ENCODE results near the gene PTOV1.

The PTOV1 gene

DNA sequence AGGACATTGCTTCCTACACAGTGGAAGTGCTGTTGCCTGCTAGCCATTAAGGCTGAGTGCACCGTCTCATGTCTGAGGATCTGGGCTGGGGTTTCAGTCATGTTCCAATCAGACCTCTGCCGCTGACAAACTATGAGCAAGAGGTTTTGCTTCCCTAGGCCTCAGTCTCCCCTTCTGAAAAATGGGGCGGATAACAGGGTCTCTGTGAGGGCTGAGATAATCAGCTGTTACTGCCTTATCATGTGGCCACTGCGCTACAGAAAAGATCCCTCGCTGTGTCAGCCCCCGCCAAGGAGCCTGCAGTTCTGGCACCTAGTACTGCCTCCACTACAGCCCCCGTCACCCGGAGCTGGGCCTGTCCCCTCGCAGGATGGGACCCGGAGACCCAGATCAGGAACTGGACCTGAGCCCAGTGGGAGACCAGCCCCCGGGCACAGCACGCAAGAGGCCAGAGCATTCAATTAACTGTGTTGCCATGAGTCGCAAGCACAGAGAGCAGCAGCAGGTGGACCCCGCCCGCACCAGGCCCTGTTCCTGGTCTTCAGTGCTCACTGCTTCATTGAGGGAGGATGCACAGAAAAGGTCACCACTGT lies 19.4 kb downstream of the PTOV1 start:
- Histone ChIP-seq H3K79me2 (ENCODE audit: control insufficient read depth, insufficient read depth, low read length, poor library complexity) (peaks cover 9% of the 10 kb centered on the region), H3K27me3 (ENCODE audit: insufficient read depth, low read length) (no peaks in the 10 kb centered on the region), H3K27ac (ENCODE audit: low read depth, low read length) (peak overlapping the region; percentile 89), H3K79me1 (ENCODE audit: low read length) (peaks cover 19% of the 10 kb centered on the region), H3K23ac (ENCODE audit: low read length) (no peak overlapping the region), H3K4ac (ENCODE audit: low read depth, low read length) (peak overlapping the region; percentile 72), H3K9ac (ENCODE audit: low read length) (peak overlapping the region; percentile 11), H2BK120ac (ENCODE audit: insufficient read depth, low read length, poor library complexity) (peak overlapping the region; percentile 22), H4K91ac (ENCODE audit: low read depth, low read length) (peak overlapping the region; percentile 86), H3K18ac (ENCODE audit: low read length) (peak overlapping the region; percentile 70), H4K12ac (ENCODE audit: low read depth, low read length) (peak overlapping the region; percentile 93), H2AK5ac (ENCODE audit: low read length) (peak overlapping the region; percentile 77), H3K4me1 (ENCODE audit: control insufficient read depth in 1 of 2, insufficient read depth in 2 of 2, low read length in 2 of 2) (peaks cover 18 to 25% of the 10 kb centered on the region in 2 experiments), H4K8ac (ENCODE audit: low read depth, low read length) (peak overlapping the region; percentile 80), H2BK12ac (ENCODE audit: low read length) (peak overlapping the region; percentile 21), H3K9me3 (ENCODE audit: insufficient read depth, low read depth, low read length) (no peaks in the 10 kb centered on the region), H3K36me3 (ENCODE audit: control insufficient read depth in 1 of 2, insufficient read depth in 2 of 2, low read length in 2 of 2) (peaks cover 32% of the 10 kb centered on the region in 2 experiments), H3K14ac (ENCODE audit: low read length) (peak overlapping the region; percentile 89), H3K4me2 (ENCODE audit: low read length) (peak overlapping the region; percentile 74), H2BK5ac (ENCODE audit: low read depth, low read length, poor library complexity) (peak overlapping the region; percentile 39), H2AFZ (ENCODE audit: insufficient read depth, low read length, poor library complexity) (peak overlapping the region; percentile 34), H3K4me3 (ENCODE audit: low read depth, low read length) (peak overlapping the region; percentile 76)
- DNase-seq = no peak
- WGBS (ENCODE audit: extremely low coverage, insufficient coverage, insufficient read length) = no CpG with 5 or more reads among the region's 15 CpGs

DNA sequence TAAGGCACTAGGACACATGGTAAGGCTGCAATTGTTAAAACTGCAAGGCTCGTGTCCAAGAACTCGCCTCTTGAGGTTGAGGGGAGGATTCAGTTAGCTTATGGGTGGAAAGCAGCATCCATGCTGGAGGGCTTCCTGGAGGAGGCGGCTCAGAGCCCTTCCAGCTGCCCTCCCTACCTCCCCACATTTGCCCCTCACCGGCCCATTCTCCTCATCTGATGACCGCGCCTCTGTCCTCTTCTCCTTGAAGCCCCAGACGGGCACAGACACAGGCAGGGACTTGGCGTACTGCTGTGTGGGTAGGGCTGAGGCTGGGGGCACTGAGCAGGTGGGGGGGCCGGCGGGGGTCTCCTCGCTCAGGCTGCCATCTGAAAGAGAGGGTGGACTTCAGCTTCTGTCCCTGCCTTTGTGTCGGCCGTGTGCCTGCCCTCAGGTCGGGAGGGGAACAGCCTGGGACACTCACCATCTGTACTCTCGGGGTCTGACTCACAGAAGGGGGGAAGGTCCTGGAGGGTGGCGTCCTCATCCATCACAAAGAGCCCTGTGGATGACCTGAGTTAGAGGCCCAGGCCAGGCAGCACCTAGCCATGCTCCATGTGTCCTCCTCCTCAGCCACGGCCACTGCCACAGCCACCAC lies 20.5 kb downstream of the PTOV1 start:
- H4K12ac ChIP-seq (ENCODE audit: low read depth, low read length) = no peak overlapping the region
- DNase-seq = no peak
- no peak overlapping the region for H3K4ac ChIP-seq (ENCODE audit: low read depth, low read length)
- H3K79me1 ChIP-seq (ENCODE audit: low read length) = peaks cover 29% of the 10 kb centered on the region
- H2BK5ac ChIP-seq (ENCODE audit: low read depth, low read length, poor library complexity) = no peak overlapping the region
- H3K23ac ChIP-seq (ENCODE audit: low read length) = no peak overlapping the region
- H3K36me3 ChIP-seq (ENCODE audit: control insufficient read depth in 1 of 2, insufficient read depth in 2 of 2, low read length in 2 of 2) = peaks cover 32% of the 10 kb centered on the region in 2 experiments
- H4K8ac ChIP-seq (ENCODE audit: low read depth, low read length) = no peak overlapping the region
- H3K27ac ChIP-seq (ENCODE audit: low read depth, low read length) = no peak overlapping the region
- H3K4me1 ChIP-seq (ENCODE audit: control insufficient read depth in 1 of 2, insufficient read depth in 2 of 2, low read length in 2 of 2) = peaks cover 18 to 20% of the 10 kb centered on the region in 2 experiments
- H3K9ac ChIP-seq (ENCODE audit: low read length) = no peak overlapping the region
- no peak overlapping the region for H3K14ac ChIP-seq (ENCODE audit: low read length)
- H3K18ac ChIP-seq (ENCODE audit: low read length) = no peak overlapping the region
- H3K9me3 ChIP-seq (ENCODE audit: insufficient read depth, low read depth, low read length) = no peaks in the 10 kb centered on the region
- H3K4me2 ChIP-seq (ENCODE audit: low read length) = no peak overlapping the region
- H2AK5ac ChIP-seq (ENCODE audit: low read length) = no peak overlapping the region
- H4K91ac ChIP-seq (ENCODE audit: low read depth, low read length) = no peak overlapping the region
- no peak overlapping the region for H2AFZ ChIP-seq (ENCODE audit: insufficient read depth, low read length, poor library complexity)
- WGBS (ENCODE audit: extremely low coverage, insufficient coverage, insufficient read length) = no CpG with 5 or more reads among the region's 17 CpGs
- no peak overlapping the region for H2BK120ac ChIP-seq (ENCODE audit: insufficient read depth, low read length, poor library complexity)
- H2BK12ac ChIP-seq (ENCODE audit: low read length) = no peak overlapping the region
- H3K4me3 ChIP-seq (ENCODE audit: low read depth, low read length) = peak overlapping the region; percentile 11
- no peaks in the 10 kb centered on the region for H3K27me3 ChIP-seq (ENCODE audit: insufficient read depth, low read length)
- H3K79me2 ChIP-seq (ENCODE audit: control insufficient read depth, insufficient read depth, low read length, poor library complexity) = peaks cover 19% of the 10 kb centered on the region

GRCh38 chr19:49872245-49873128 lies 21.5 kb downstream of the PTOV1 start:
- Histone ChIP-seq H2BK120ac (ENCODE audit: insufficient read depth, low read length, poor library complexity) (no peak overlapping the region), H2AK5ac (ENCODE audit: low read length) (no peak overlapping the region), H3K18ac (ENCODE audit: low read length) (no peak overlapping the region), H3K79me1 (ENCODE audit: low read length) (peaks cover 27% of the 10 kb centered on the region), H2BK12ac (ENCODE audit: low read length) (no peak overlapping the region), H3K9me3 (ENCODE audit: insufficient read depth, low read depth, low read length) (no peaks in the 10 kb centered on the region), H3K4me3 (ENCODE audit: low read depth, low read length) (no peak overlapping the region), H2BK5ac (ENCODE audit: low read depth, low read length, poor library complexity) (no peak overlapping the region), H3K27me3 (ENCODE audit: insufficient read depth, low read length) (no peaks in the 10 kb centered on the region), H3K4me1 (ENCODE audit: control insufficient read depth in 1 of 2, insufficient read depth in 2 of 2, low read length in 2 of 2) (peaks cover 16 to 19% of the 10 kb centered on the region in 2 experiments), H3K36me3 (ENCODE audit: control insufficient read depth in 1 of 2, insufficient read depth in 2 of 2, low read length in 2 of 2) (peaks cover 32% of the 10 kb centered on the region in 2 experiments), H3K23ac (ENCODE audit: low read length) (no peak overlapping the region), H3K4ac (ENCODE audit: low read depth, low read length) (no peak overlapping the region), H3K14ac (ENCODE audit: low read length) (no peak overlapping the region), H3K4me2 (ENCODE audit: low read length) (no peak overlapping the region), H3K9ac (ENCODE audit: low read length) (no peak overlapping the region), H2AFZ (ENCODE audit: insufficient read depth, low read length, poor library complexity) (no peak overlapping the region), H3K27ac (ENCODE audit: low read depth, low read length) (no peak overlapping the region), H3K79me2 (ENCODE audit: control insufficient read depth, insufficient read depth, low read length, poor library complexity) (peaks cover 22% of the 10 kb centered on the region), H4K12ac (ENCODE audit: low read depth, low read length) (no peak overlapping the region), H4K91ac (ENCODE audit: low read depth, low read length) (no peak overlapping the region), H4K8ac (ENCODE audit: low read depth, low read length) (no peak overlapping the region)
- no peak for DNase-seq
- no CpG with 5 or more reads among the region's 27 CpGs for WGBS (ENCODE audit: extremely low coverage, insufficient coverage, insufficient read length)

GRCh38 chr19:49873129-49873521 lies 22.2 kb downstream of the PTOV1 start:
- no peak for DNase-seq
- WGBS (ENCODE audit: extremely low coverage, insufficient coverage, insufficient read length) = no CpG with 5 or more reads among the region's 29 CpGs

More at GRCh38 chr19:49873129-49873521, 22.2 kb downstream of the PTOV1 start:
- Histone ChIP-seq H3K4me1 (ENCODE audit: control insufficient read depth in 1 of 2, insufficient read depth in 2 of 2, low read length in 2 of 2) (peaks cover 16 to 19% of the 10 kb centered on the region in 2 experiments), H3K36me3 (ENCODE audit: control insufficient read depth in 1 of 2, insufficient read depth in 2 of 2, low read length in 2 of 2) (peaks cover 32% of the 10 kb centered on the region in 2 experiments), H3K4ac (ENCODE audit: low read depth, low read length) (no peak overlapping the region), H3K27me3 (ENCODE audit: insufficient read depth, low read length) (no peaks in the 10 kb centered on the region), H2AFZ (ENCODE audit: insufficient read depth, low read length, poor library complexity) (no peak overlapping the region), H2AK5ac (ENCODE audit: low read length) (no peak overlapping the region), H3K14ac (ENCODE audit: low read length) (no peak overlapping the region), H2BK120ac (ENCODE audit: insufficient read depth, low read length, poor library complexity) (no peak overlapping the region), H3K4me3 (ENCODE audit: low read depth, low read length) (peak overlapping the region; percentile 25), H4K12ac (ENCODE audit: low read depth, low read length) (no peak overlapping the region), H3K79me2 (ENCODE audit: control insufficient read depth, insufficient read depth, low read length, poor library complexity) (peaks cover 25% of the 10 kb centered on the region), H3K9me3 (ENCODE audit: insufficient read depth, low read depth, low read length) (no peaks in the 10 kb centered on the region), H4K91ac (ENCODE audit: low read depth, low read length) (no peak overlapping the region), H3K79me1 (ENCODE audit: low read length) (peaks cover 29% of the 10 kb centered on the region), H3K18ac (ENCODE audit: low read length) (no peak overlapping the region), H3K9ac (ENCODE audit: low read length) (no peak overlapping the region), H3K27ac (ENCODE audit: low read depth, low read length) (no peak overlapping the region), H2BK5ac (ENCODE audit: low read depth, low read length, poor library complexity) (no peak overlapping the region), H3K23ac (ENCODE audit: low read length) (no peak overlapping the region), H2BK12ac (ENCODE audit: low read length) (no peak overlapping the region), H4K8ac (ENCODE audit: low read depth, low read length) (no peak overlapping the region), H3K4me2 (ENCODE audit: low read length) (no peak overlapping the region)
